ENCODE data around the gene ADAT2.

- TF ChIP-seq, protein P1, sequence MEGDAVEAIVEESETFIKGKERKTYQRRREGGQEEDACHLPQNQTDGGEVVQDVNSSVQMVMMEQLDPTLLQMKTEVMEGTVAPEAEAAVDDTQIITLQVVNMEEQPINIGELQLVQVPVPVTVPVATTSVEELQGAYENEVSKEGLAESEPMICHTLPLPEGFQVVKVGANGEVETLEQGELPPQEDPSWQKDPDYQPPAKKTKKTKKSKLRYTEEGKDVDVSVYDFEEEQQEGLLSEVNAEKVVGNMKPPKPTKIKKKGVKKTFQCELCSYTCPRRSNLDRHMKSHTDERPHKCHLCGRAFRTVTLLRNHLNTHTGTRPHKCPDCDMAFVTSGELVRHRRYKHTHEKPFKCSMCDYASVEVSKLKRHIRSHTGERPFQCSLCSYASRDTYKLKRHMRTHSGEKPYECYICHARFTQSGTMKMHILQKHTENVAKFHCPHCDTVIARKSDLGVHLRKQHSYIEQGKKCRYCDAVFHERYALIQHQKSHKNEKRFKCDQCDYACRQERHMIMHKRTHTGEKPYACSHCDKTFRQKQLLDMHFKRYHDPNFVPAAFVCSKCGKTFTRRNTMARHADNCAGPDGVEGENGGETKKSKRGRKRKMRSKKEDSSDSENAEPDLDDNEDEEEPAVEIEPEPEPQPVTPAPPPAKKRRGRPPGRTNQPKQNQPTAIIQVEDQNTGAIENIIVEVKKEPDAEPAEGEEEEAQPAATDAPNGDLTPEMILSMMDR (IDR thresholded peaks at IDR 0.05; ENCODE audit: low read depth, low read length, poor library complexity, severe bottlenecking) = no peak
- no peak for TF ChIP-seq EZH2phosphoT487 (IDR thresholded peaks at IDR 0.05; ENCODE audit: borderline replicate concordance, low read length)
Measured at GRCh38 chr6:143496974-143497373, 46.5 kb upstream of the ADAT2 start.

Data from DOHH2 (cell line).